Loucy (cell line): ENCODE measurements around the gene ABTB2.

Experiments
- H2AFZ ChIP-seq: fragments of 200-600 bp; sonication (generic); 2 replicates; pipeline ENCODE4 v1.6.0; 2016; ENCODE audit warnings: antibody characterized with exemption, mild to moderate bottlenecking, low read length, moderate library complexity
- H3F3A ChIP-seq: fragments of 200-600 bp; 2 replicates; pipeline ENCODE4 v1.6.0; 2016; ENCODE audit warnings: antibody characterized with exemption, low read depth, mild to moderate bottlenecking
- H3K27me3 ChIP-seq: fragments of 200-600 bp; sonication (generic); 2 replicates; pipeline ENCODE4 v1.6.1; 2014; ENCODE audit warnings: low read length, mild to moderate bottlenecking; ENCODE audit not compliant: insufficient read depth, poor library complexity, severe bottlenecking
- H3K36me3 ChIP-seq: fragments of 200-600 bp; sonication (generic); 2 replicates; pipeline ENCODE4 v1.6.1; 2016; ENCODE audit warnings: low read length; ENCODE audit not compliant: insufficient read depth
- H3K4me1 ChIP-seq: fragments of 200-600 bp; sonication (generic); 2 replicates; pipeline ENCODE4 v1.5.1; 2014; ENCODE audit warnings: low read length, mild to moderate bottlenecking; ENCODE audit not compliant: insufficient read depth, poor library complexity, severe bottlenecking
- H3K4me2 ChIP-seq: fragments of 200-600 bp; sonication (generic); 2 replicates; pipeline ENCODE4 v1.6.0; 2014; ENCODE audit warnings: antibody characterized with exemption, low read length, low read depth, mild to moderate bottlenecking; ENCODE audit not compliant: poor library complexity, severe bottlenecking
- H3K4me3 ChIP-seq: fragments of 200-600 bp; sonication (generic); 2 replicates; pipeline ENCODE4 v1.5.1; 2014; ENCODE audit warnings: low read length, mild to moderate bottlenecking, mixed read lengths; ENCODE audit not compliant: poor library complexity, severe bottlenecking
- H3K79me2 ChIP-seq: fragments of 200-600 bp; sonication (generic); 2 replicates; pipeline ENCODE4 v1.6.1; 2014; ENCODE audit warnings: low read length; ENCODE audit not compliant: insufficient read depth
- H3K9ac ChIP-seq: fragments of 200-600 bp; sonication (generic); 2 replicates; pipeline ENCODE4 v1.6.0; 2014; ENCODE audit warnings: mild to moderate bottlenecking, low read depth, low read length, moderate library complexity; ENCODE audit not compliant: poor library complexity, severe bottlenecking
- H3K9me2 ChIP-seq: fragments of 200-600 bp; sonication (generic); replicated peaks from 2 replicates; pipeline ENCODE4 v1.6.1; 2016; ENCODE audit warnings: low read depth, low read length, mixed read lengths
- H3K9me3 ChIP-seq: fragments of 200-600 bp; sonication (generic); 2 replicates; pipeline ENCODE4 v1.6.1; 2014; ENCODE audit warnings: mild to moderate bottlenecking, antibody characterized with exemption, low read length, low read depth; ENCODE audit not compliant: insufficient read depth
- H4K20me1 ChIP-seq: fragments of 200-600 bp; sonication (generic); 2 replicates; pipeline ENCODE4 v1.6.0; 2014; ENCODE audit warnings: antibody characterized with exemption, low read length, mild to moderate bottlenecking; ENCODE audit not compliant: insufficient read depth, poor library complexity, severe bottlenecking
- EZH2phosphoT487 ChIP-seq: fragments of 200-600 bp; IDR thresholded peaks from 2 replicates; pipeline ENCODE4 v1.6.1; 2018; ENCODE audit warnings: antibody characterized with exemption, mild to moderate bottlenecking, moderate library complexity, borderline replicate concordance
- TF ChIP-seq, protein P1 (sequence below): fragments of 200-600 bp; sonication (generic); conservative IDR thresholded peaks from 2 replicates; pipeline ENCODE4 v1.5.1; 2014; ENCODE audit warnings: mild to moderate bottlenecking, antibody characterized with exemption, low read length

ABTB2 gene

DNA sequence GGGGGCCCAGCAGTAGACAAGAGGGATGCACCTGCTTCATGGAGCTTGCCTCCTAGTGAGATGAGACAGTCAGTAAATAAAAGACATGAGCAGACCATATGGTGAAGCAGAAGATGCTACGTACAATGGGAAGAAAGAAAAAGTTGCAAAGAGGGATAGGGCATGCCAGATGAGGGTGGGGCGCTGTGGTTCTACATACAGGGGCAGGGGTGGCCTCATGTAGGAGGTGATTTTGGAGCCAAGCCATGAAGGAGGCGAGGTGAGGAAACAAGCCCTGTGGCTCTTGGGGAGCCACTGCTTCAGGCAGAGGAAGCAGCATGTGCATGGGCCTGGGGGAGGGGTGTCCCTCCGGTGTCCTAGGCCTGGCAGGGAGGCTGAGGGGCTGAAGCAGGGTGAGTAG is 237.2 kb downstream of the ABTB2 start:
- Histone ChIP-seq H3K9me2 (no peaks in the 10 kb centered on the region), H3K27me3 (no peaks in the 10 kb centered on the region), H3K79me2 (no peaks in the 10 kb centered on the region), H2AFZ (no peak overlapping the region), H3K4me1 (no peaks in the 10 kb centered on the region), H3K4me2 (no peak overlapping the region), H3F3A (no peaks in the 10 kb centered on the region), H3K4me3 (no peak overlapping the region), H4K20me1 (no peaks in the 10 kb centered on the region), H3K9me3 (no peaks in the 10 kb centered on the region), H3K9ac (no peak overlapping the region), H3K36me3 (peaks cover 86% of the 10 kb centered on the region; the same call in 1 of the 2 replicates)
- TF ChIP-seq EZH2phosphoT487 = no peak
- TF ChIP-seq, protein P1, sequence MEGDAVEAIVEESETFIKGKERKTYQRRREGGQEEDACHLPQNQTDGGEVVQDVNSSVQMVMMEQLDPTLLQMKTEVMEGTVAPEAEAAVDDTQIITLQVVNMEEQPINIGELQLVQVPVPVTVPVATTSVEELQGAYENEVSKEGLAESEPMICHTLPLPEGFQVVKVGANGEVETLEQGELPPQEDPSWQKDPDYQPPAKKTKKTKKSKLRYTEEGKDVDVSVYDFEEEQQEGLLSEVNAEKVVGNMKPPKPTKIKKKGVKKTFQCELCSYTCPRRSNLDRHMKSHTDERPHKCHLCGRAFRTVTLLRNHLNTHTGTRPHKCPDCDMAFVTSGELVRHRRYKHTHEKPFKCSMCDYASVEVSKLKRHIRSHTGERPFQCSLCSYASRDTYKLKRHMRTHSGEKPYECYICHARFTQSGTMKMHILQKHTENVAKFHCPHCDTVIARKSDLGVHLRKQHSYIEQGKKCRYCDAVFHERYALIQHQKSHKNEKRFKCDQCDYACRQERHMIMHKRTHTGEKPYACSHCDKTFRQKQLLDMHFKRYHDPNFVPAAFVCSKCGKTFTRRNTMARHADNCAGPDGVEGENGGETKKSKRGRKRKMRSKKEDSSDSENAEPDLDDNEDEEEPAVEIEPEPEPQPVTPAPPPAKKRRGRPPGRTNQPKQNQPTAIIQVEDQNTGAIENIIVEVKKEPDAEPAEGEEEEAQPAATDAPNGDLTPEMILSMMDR = no peak

DNA sequence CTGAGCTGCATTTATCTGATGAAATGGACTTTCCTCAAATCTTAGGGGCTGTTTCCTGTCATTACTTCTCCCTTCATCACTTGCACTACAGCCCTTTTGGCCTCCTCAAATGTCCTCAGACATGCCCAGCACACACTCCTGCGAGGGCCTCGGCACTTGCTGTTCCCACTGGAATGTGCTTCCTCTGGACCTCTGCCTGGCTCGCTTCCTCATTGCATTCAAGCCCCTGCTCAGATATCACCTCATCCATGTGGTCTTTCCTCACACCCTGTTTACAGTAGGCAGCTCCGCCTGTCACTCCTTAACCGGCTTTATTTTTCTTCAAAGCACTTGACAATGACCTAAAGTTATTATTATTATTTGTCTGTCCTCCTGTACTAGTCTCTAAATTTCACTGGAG is 243.3 kb downstream of the ABTB2 start:
- Histone ChIP-seq H3K4me3 (no peak overlapping the region), H3K4me1 (no peaks in the 10 kb centered on the region), H3F3A (no peaks in the 10 kb centered on the region), H3K9me2 (no peaks in the 10 kb centered on the region), H2AFZ (no peak overlapping the region), H3K27me3 (no peaks in the 10 kb centered on the region), H3K4me2 (no peak overlapping the region), H3K9me3 (no peaks in the 10 kb centered on the region), H3K36me3 (peaks cover 91% of the 10 kb centered on the region; the same call in 1 of the 2 replicates), H3K79me2 (no peaks in the 10 kb centered on the region; the same call in 1 of the 2 replicates), H3K9ac (no peak overlapping the region), H4K20me1 (no peaks in the 10 kb centered on the region)
- TF ChIP-seq, protein P1 = no peak
- no peak for TF ChIP-seq EZH2phosphoT487

DNA sequence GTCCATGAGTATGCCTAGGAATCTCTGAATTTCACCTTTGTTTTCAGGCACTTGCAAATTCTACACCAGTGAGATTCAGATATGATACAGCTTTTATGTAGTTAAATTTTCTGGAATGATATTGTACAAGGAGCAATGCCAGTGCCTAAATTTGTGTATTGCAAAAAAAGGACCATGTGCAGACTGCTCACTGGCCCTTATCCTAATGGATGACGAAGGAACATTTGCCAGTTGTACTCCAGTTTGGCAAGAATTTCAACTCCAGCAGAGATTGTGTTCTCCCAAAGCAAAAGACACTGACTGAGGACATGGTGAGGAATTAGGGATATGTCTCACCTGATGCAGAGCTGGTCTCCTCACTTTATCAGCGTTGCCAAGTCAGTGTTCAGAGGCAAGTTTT is 243.8 kb downstream of the ABTB2 start:
- Histone ChIP-seq H3K79me2 (peaks cover 3% of the 10 kb centered on the region; the same call in 1 of the 2 replicates), H3K27me3 (no peaks in the 10 kb centered on the region), H3K4me3 (no peak overlapping the region), H3K9me3 (no peaks in the 10 kb centered on the region), H3K4me2 (no peak overlapping the region), H3F3A (no peaks in the 10 kb centered on the region), H4K20me1 (no peaks in the 10 kb centered on the region), H3K9ac (no peak overlapping the region), H3K4me1 (no peaks in the 10 kb centered on the region), H3K36me3 (peaks cover 91% of the 10 kb centered on the region; the same call in 1 of the 2 replicates), H3K9me2 (no peaks in the 10 kb centered on the region), H2AFZ (no peak overlapping the region)
- TF ChIP-seq, protein P1 = no peak
- TF ChIP-seq EZH2phosphoT487 = no peak
